GM12872 (cell line): ENCODE measurements around the gene EXD3.

Experiments
- TF ChIP-seq, protein P1 (sequence below): IDR thresholded peaks from 3 replicates; pipeline ENCODE4 v1.5.1; 2011; ENCODE audit warnings: low read depth, mild to moderate bottlenecking, low read length, moderate library complexity; ENCODE audit not compliant: insufficient read depth

EXD3 gene

DNA sequence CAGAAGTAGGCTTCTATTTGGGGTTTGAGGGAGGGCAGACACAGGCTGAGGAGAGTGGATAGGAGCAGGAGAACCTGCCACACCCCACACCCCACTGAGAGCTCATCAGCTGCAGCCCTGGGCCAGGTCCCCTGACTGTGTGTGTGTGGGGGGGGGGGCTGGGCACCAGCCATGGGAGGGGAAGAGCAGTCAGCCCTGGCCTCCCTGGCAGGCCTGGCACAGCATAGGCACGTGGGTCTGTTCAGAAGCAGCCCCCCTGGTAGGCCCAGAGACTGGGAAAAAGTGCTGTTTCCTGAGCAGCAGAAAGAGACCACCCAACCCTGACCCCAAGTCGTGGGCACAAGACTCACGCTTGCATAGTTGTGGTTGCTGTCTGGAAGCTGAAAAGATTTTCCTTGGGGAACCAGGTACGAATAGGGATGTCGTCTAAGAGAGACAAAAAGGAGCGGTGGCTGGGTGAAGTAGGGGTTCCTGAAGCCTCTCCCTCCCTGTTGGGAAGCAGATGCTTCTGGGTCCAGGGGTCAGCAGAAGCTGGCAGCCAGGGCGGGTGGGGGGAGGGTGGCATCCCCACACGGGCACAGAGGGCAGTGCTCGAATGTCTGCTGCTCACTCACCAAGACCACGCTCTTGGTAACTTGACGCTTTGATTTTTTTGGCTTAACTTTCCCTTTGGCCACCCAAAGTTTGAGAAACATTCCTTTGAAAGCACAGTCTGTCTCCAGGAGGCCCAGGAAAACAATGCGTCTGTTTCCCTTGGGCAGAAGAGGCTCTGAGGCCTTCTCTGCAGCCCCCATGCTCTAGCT lies 33.3 kb upstream of the EXD3 start:
- TF ChIP-seq, protein P1, sequence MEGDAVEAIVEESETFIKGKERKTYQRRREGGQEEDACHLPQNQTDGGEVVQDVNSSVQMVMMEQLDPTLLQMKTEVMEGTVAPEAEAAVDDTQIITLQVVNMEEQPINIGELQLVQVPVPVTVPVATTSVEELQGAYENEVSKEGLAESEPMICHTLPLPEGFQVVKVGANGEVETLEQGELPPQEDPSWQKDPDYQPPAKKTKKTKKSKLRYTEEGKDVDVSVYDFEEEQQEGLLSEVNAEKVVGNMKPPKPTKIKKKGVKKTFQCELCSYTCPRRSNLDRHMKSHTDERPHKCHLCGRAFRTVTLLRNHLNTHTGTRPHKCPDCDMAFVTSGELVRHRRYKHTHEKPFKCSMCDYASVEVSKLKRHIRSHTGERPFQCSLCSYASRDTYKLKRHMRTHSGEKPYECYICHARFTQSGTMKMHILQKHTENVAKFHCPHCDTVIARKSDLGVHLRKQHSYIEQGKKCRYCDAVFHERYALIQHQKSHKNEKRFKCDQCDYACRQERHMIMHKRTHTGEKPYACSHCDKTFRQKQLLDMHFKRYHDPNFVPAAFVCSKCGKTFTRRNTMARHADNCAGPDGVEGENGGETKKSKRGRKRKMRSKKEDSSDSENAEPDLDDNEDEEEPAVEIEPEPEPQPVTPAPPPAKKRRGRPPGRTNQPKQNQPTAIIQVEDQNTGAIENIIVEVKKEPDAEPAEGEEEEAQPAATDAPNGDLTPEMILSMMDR = no peak

DNA sequence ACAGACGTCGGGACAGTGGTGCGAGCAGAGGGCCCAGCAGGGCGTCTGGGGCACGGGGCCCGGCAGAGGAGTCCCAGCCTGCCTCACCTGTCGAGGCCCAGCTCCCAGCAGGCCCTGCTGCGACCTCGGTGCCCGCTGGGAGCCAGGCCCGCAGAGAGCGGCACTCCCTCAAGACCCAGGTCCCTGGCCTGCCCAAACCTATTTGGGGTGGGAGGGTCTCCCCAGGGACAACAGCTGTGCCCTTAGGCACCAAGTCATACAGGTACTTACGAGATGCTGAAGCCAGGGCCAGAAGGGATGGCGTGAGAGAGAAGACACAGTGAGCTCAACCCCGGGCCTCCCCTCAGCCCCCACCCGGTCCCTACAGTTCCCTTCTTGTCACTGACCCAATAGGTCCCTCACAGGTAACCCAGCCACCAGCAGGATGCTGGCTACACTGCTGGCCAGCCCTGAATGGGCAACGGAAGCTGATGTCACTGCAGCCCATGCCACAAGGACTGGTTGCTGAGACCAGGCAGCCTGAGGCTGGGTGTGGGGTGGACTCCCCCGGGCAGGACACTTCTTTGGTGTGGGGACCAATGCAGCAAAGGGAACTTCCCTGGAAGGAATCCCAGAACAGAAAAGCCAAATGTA lies 32.5 kb upstream of the EXD3 start:
- TF ChIP-seq, protein P1 = no peak

DNA sequence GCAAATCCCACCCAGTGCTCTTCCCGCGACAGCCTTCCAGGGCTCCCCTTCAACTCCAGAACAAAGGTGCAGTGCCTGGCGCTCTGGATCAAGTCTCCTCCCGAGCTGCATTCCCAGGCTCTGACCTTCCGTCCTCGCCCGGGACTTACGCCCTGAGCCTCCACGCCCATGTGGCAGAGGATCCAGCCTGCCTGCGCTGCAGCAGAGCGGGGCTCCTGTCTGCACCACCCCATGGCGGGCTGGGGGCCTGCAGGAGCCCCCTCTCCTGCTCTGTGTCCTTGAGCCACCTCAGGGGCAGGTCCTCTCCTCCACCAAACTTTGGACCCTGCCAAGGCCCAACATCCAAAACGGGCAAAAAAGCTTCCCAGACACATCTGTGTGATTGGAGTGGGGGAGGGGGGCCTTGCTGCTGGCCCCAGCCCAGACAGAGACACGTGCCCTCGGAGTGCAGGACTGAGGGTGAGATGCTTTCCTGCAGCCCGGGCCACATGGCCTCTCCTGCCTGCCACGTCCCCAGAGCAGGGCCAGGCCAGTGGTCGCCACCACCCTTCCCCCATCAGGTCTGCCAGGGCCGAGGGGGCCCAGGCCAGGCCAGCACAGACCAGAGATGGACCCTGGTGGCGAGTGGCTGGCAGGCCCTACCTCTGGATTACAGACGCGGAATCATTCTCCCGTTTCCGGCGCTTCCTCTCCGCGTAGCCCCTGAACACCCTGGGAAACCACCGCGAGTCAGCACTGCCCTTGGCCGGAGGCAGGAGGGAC lies 31.8 kb upstream of the EXD3 start:
- TF ChIP-seq, protein P1 = no peak

DNA sequence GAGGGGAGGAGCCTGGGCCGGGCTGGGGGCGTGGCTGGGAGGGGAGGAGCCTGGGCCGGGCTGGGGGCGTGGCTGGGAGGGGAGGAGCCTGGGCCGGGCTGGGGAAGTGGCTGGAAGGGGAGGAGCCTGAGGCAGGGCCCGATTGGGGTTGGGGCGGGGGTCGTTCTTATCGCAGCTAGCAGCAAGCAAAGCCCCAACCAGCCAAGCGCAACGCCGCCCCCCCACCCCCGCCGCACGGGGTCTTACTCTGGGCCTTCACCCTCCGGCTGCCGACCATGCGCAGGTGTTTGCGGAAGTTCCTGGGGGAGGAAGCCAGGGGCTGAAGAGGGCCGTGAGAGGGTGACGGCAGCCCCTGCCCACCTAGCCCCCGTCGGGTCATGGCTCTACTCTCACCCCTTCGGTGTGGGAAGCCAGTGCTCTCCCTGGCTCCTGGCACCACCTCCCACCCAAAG lies 31.2 kb upstream of the EXD3 start:
- TF ChIP-seq, protein P1 = no peak

DNA sequence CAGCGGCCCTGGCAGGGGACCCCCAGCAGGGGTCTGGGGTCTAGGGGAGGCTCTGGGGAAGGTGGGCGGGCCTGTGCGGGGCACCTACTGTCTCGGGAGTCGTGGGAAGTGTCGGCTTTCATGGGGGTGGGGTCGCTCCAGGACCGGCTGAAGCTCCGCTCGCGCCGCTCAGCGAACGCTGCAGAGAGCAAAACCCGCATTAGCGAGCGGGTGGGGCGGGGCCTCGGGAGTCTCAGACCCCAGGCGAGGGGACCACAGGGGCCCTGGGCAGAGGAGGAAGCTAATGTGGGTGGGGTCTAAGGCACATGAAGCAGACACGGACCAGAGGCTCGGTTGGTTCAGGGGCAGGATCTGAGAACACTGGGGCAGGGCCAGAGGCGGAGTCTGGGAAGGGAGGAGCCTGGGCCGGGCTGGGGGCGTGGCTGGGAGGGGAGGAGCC lies 30.7 kb upstream of the EXD3 start:
- TF ChIP-seq, protein P1 = no peak

DNA sequence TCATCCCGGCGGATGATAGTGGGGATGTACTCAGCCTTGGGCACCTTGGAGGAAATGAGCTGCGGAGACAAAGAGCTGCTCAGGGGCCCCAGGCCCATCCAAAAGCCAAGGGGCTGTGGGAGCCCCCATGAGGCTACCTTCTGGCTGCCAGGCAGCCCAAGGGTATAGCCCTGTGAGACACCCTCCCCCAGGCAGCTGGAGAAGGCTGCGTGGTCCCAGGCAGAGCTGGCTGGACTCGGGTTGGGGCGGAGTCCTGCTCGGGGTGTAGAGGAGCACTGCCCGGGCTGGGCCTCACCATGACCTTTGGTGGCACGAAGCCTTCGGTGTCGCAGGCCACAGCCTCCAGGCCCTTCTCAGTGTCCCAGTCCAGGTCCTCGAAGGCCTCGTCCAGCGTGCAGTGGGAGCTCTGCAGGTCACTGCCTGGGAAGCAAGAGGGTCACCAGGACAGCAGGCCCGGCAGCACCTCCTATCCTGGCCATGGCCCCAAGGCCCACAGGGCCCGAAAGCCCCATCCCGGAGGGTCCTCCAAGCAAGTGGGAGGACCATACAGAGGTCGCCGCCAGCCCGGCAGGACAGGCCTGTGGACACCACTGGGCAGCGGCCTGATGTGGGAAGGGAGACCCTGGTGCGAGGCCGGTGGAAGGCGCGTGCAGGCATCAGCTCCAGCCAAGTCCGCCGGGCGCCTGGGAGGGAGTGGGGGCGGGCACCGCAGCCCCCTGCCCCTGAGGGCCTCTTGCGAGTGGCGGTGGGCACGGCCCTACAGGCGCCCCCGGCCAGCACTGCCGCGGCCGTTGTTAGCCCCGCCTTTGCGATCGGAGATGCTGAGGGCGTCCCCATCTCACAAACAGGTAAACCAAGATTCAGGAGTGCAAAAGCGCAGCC lies 30.0 kb upstream of the EXD3 start:
- TF ChIP-seq, protein P1 = no peak
